Activated gamma-delta T cell treated with anti-CD3 and anti-CD28 coated beads, Interleukin-2, amount 50 U/mL, for 16 hours (primary cell): ENCODE data around the gene MCUB.
"Not testable (repeated sequence)": the region's sequence is repeated elsewhere in the genome, so short reads cannot be mapped to it uniquely, and the experiment has no call there.

Experiments
- DNase-seq: peaks from one replicate; pipeline ENCODE4 v3.0.0-alpha.2; 2020; ENCODE audit warnings: low read depth

The MCUB gene

DNA sequence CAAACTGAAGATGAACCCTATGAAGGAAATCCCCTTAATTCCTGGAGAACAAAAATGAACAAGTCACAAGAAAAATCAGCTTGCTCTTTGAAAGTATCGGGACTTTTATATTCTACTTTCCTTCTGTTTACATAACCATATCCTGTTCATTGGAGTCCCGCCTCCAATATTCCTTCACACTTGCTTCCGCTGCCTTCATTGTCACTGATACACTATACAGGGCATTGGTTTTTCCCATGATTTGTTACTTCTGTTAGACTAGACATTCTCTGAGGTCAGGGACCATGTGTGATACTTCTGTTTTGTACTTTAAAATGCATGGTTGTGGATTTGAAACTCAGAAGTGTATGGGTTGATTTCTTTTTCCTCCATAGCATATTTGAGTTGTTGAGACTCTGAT is 18.8 kb downstream of the MCUB start:
- no peak for DNase-seq

DNA sequence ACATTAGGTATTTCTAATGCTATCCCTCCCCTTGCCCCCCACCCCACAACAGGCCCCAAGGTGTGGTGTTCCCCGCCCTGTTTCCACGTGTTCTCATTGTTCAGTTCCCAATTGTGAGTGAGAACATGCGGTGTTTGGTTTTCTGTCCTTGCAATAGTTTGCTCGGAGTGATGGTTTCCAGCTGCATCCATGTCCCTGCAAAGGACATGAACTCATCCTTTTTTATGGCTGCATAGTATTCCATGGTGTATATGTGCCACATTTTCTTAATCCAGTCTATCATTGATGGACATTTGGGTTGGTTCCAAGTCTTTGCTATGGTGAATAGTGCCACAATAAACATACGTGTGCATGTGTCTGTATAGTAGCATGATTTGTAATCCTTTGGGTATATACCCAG is 20.0 kb downstream of the MCUB start:
- not testable (repeated sequence) for DNase-seq

DNA sequence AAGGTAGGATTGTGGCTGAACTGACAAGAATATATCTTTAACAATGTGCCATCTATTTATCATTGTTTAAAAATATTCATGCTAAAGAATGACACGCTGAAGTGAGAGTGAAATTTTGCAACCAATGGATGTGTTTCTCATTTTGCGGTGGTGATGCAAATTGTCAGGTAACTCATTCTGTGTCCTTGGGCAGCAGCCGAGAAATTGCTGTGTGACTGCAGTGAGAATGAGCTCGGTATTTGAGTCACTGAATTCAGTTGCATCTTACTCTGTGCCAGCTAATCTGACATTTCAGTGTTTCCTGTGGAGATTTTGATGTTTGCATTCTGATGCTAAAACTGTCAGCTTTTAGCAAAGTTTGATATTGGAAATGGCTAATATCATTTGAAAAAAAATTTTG is 28.1 kb downstream of the MCUB start:
- DNase-seq, result peak; percentile 11

DNA sequence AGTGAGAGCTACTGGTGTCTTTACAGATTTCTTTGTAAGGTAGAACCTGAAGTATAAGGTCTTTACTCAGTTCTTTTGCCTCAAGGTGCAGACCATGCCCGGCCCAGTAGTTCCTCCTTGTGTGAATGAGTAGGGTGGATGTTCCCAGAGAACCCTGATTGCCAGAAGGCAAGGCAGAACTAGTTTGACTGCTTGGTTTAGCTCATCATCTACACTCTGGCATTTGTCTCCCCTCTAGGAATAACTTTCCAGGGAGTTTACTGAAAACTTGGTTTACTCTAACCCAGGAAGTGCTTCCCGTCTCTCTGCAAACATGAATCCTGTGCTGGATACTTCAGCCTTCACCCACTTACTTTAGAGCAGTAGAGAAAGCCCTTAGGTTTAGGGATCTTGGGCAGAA is 29.1 kb downstream of the MCUB start:
- DNase-seq, result no peak

DNA sequence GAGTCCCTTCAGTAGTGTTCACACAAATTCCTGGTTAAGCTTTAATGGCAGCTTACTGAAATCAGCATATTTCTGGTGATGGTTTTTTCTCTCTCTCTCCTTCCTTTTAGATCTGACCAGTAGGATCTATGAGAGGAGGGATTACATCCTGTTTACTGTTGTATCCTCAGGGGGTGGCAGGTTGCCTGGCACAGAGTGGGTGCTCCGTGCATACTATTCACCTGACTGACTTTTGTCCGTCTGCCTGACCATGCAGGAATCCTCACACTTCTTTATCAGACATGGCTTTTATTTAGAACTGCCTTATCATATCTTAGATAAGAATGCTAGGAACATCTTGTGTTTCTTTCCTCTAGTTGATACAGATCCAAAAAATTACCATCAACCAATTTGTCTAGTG is 29.6 kb downstream of the MCUB start:
- DNase-seq, result no peak

DNA sequence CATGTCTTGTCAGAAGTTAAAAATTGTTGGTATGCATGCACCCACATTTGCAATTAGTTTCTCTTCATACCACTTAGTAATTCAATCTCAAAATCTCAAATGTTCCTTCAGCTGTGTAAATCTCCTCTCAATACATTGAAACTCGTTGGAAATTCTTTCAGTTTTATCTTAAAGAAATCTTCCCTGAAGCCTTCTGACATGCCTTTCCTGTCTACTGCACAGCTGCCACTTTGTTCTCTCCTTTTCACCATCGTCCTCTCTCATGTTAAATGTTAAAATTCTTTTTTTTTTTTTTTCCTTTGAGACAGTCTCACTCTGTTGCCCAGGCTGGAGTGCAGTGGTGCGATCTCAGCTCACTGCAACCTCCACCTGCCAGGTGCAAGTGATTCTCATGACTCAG is 30.9 kb downstream of the MCUB start:
- DNase-seq, result no peak

DNA sequence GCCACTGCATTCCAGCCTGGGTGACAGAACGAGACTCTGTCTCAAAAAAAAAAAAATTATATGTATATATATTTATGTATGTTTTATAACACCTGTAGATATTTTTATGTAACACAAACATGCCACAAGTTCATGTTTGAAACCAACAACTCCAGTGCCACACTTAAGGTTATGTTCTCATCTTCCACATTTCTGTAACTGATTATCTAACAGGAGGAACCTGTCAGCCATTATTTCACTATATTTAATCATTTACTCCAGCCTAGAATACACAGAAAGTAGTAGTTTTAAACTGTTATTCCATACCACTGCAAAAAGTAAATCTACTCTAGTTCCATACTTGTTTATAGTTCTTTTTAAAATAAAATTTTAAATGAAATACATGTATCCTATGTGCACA is 32.3 kb downstream of the MCUB start:
- no peak for DNase-seq

DNA sequence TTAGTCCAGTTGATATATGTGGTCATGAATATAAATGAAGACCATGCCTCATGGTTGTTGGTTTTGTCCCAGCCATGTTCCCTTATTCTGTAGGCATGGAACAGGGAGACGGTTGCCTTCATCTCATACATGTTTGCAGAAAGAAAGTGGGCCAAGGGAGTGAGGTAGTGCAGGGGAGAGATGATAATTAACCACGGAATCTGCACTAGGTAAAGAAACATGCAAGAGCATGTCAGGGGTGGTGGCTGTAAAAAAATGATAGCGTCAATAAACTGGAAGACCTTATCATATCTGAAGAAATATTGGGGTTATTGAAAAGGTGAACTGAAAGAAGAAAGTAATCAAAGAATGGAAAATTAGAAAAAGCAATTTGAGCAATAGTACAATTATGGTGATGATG is 35.1 kb downstream of the MCUB start:
- DNase-seq, result not testable (repeated sequence)

DNA sequence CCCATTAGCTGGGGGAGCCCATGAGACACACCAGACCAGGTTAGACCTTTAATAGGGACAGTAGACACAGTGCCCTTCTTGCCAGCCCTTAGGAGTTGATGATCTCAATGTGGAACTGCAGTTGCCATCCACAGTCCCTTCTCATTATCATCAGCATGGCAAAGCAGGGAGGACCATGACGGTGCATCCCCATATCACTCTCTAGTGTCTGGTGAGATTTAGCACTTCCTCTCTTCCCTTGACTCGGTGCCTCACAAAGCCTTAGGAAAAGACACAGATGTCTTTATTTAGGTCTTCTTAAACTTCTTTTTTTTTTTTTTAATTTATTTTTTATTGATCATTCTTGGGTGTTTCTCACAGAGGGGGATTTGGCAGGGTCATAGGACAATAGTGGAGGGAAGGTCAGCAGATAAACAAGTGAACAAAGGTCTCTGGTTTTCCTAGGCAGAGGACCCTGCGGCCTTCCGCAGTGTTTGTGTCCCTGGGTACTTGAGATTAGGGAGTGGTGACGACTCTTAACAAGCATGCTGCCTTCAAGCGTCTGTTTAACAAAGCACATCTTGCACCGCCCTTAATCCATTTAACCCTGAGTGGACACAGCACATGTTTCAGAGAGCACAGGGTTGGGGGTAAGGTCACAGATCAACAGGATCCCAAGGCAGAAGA is 36.5 kb downstream of the MCUB start:
- not testable (repeated sequence) for DNase-seq

DNA sequence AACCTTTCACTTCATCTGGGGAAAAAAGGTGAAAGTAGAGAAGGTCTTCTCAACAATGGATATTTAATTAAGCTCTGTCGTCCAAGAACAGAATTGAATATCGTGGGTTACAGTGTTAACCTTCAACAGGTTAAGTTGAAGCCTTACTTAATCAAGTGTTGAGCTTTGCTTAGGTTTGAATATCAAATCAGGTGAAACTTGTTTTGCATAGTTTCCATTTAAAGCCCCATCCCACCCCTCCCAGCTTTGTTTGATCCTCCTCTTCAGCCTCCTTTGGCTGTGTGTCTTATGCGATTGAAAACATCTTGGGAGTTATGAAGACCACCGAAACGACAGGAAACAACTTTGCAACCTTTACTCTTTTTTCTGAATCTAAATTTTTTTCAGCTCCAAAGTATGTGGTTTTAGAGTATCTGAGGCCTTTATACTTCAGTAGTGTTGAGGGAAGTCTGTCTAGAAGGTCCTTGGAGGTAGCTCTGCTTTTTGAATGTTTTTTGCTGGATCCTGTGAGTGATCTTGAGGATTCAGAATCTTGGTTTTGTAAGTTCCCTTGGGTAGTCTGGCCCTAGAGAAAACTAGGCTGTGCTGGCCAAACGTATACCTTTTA is 39.1 kb downstream of the MCUB start:
- no peak for DNase-seq

DNA sequence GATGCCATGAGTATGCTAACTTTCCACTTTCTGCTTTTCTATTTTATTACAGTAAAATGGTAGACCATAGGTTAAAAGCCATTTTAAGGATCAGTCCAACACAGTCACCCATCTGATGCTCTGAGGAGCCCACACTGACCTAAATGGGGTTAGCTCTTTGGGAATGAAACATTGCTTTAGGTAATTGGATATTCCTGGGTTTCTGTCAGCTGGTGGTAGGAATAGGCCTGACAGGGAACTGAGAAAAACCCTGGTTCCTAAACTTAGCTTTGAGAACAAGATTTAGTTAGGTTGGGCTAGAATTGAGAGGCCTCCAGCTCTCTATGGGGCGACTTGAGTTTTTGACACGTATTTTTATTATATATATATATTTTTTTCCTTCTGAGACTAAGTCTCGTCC is 40.4 kb downstream of the MCUB start:
- no peak for DNase-seq

DNA sequence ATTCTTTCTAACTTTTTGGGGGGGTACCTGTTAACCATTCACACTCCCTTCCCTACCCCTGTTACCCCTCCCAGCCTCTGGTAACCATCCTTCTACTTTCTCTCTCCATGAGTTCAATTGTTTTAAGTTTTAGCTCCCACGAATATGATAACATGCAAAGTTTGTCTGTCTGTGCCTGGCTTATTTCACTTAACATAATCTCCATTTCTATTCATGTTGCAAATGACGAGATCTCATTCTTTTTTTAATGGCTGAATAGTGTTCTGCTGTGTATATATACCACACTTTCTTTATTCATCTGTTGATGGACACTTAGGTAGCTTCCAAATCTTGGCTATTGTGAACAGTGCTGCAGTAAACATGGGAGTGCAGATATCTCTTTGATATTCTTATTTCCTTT is 41.3 kb downstream of the MCUB start:
- DNase-seq, result no peak

DNA sequence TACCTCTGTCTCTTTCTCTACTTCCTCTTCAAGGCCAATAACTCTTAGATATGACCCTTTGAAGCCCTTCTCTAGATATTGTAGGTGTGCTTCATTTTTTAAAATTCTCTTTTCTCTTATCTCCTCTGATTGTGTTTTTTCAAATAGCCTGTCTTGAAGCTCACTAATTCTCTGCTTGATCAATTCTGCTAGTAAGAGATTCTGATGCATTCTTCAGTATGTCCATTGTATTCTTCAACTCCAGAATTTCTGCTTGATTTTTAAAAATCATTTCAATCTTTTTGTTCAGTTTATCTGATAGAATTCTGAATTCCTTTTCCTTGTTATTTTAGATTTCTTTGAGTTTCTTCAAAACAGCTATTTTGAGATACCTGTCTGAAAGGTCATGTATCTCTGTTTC is 47.9 kb downstream of the MCUB start:
- no peak for DNase-seq

DNA sequence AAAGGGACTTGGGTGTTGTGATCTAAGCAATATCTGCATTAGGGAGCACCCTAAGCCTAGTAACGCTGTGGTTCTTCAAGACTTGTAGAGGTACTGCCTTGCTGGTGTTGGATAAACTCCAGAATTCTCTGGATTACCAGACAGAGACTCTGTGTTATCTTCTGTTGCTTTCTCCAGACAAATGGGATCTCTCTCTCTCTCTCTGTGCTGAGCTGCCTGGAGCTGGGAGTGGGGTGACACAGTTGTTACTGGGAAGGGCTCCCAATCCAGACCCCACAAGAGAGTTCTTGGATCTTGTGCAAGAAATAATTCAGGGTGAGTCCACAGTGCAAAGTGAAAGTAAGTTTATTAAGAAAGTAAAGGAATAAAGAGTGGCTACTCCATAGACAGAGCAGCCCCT is 48.8 kb downstream of the MCUB start:
- DNase-seq, result no peak

DNA sequence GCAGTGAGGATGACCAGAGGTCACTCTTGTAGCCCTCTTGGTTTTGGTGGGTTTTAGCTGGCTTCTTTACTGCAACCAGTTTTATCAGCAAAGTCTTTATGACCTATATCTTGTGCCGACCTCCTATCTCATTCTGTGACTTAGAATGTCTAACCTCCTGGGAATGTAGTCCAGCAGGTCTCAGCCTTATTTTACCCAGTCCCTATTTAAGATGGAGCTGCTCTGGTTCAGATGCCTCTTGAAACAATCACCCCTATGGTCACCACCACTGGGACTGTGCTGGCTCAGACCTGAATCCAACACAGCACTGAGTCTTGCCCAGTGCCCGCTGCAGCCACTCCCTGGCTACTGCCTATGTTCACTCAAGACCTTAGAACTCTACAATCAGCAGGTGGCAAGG is 49.4 kb downstream of the MCUB start:
- DNase-seq, result no peak

DNA sequence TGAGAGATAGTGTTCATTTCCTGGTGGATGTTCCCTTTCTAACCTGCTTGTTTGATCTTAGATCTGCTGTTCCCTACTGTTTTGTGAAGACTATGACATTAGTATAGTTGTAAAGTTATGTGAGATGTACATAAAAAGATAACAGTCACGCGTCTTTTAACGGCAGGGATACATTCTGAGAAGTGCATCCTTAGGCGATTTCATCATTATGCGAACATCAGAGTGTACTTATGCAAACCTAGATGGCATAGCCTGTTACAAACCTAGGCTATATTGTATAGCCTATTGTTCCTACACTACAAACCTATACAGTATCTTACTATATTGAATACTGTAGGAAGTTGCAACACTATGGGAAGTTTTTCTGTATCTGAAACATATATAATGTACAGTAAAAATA is 50.4 kb downstream of the MCUB start:
- no peak for DNase-seq

DNA sequence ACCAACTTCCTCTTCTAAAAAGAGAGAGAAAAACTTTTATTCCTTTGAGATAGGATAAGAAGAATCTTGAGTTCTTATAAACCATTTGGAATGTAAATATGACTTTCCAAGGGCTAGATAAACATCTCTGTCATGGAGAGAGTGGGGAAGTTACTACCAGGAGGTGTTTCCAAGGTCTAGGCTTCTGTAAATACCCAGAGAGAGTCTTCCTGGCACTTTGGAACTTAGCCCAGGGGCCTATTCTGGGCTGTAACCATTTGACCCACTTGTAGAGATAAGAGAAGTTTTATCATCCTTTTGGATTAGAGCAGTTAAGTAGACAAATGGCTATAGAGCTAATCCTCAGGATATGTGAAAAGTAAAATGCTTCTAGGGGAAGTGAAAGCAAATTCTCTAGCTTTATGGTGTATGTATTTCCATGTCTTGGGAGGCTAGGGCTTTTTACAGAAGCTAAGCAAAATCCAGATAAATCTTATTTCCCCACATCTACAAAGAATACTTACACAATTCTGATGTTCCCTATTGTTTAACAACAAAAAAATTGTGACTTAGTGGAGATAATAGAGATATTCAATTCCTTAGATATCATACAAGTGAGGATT is 51.1 kb downstream of the MCUB start:
- no peak for DNase-seq

DNA sequence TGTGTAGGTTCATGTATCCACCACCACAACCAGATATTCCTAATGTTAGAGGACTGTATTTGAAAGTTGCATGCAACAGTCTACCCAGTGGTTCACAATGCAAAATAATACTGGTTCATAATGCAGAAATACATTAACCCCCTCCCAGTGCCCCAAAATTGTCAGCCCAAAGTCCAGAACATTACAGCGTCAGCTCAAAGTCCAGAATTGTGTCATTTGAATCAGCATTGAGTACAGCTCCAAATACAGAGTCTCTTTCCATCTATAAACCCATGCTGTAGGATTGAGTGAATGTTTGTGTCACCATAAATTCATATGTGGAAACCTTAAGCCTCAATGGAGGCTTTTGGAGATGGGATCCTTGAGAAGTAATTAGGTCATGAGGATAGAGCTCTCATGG is 54.0 kb downstream of the MCUB start:
- DNase-seq, result no peak

DNA sequence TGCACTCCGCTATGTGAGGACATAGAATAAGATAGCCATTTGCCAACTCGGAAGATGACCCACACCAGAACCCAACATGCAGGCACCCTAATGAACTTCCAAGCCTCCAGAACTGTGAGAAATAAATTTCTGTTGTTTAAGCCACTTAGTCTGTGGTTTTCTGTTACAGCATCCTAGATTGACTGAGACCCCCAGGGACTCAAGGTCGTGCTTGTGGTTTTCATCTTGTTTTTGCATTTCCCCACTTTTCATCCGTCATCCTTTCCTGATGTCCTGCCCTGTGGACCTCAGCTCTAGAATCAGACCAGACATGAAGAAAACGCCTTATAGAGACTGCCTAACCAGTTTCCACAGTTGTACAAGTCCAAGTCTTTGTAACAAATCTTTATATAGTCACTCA is 54.4 kb downstream of the MCUB start:
- DNase-seq, result no peak

DNA sequence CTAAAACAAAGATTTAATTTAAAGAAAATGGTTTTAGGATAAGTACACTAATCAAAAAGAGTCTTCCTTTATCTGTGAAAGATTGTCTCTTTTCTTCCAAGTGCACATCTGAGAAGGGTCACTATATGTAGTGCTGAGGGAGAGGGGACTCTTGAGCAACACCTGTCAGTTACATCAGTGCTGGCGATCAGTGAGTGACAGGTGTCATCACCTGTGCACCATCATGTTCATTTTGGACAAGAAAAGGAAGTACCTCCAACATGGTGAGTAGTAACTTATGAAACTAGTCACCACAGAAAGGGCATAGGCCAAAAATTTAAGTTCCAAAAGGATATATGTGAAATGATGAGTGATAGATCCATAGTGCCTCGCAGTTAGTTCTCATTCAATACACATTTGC is 55.7 kb downstream of the MCUB start:
- DNase-seq, result no peak

DNA sequence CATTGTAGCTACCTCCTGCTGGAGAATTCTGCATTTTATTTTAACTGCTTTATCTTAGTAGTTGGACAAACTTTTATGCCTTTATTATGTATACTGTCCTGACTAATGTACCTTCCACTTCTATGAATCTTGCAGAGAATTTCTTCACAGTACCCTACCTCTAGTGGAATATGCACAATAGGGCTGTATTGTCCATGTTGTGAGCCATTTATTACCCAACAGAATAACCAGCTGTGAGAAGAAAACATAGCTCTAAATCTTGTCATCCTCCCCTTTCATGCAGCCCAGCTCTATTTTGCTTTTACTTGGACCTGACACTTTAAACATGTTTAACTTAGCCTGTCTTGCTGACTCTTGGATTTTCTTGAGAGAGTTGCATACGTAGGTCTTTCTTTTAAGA is 56.2 kb downstream of the MCUB start:
- DNase-seq, result no peak

DNA sequence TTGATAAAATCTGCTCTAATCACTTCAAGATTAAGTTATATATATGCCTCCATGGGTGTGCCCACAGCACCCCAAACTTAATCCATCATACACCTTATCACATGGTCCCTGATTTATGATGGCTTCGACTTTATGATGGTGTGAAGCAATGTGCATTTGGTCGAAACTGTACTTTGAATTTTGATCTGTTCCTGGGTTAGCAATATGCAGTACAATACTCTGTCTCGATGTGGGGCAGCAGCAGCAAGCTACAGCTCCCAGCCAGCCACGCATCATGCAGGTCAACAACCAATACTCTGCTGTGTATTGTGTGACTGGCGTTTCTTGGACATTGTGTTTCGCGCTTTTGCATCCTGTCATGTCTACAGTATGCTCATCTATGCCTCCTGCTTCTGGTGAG is 62.6 kb downstream of the MCUB start:
- DNase-seq, result no peak

DNA sequence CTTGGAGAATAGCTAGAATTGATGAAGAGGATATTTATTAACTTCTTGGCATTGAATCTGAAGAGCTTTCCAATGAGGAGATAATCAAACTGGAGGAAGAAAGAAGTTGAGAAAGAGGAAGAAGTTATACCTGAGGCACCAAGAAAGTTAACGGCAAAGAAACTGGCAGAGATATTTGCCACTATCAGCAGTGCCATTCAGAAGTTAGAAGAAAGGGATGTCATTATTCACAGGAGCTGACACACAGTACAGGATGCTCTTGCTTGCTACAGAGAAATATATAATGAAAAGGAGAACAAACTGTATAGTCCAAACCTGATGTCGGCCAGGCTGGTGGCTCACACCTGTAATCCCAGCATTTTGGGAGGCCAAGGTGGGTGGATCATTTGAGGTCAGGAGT is 64.5 kb downstream of the MCUB start:
- DNase-seq, result no peak

DNA sequence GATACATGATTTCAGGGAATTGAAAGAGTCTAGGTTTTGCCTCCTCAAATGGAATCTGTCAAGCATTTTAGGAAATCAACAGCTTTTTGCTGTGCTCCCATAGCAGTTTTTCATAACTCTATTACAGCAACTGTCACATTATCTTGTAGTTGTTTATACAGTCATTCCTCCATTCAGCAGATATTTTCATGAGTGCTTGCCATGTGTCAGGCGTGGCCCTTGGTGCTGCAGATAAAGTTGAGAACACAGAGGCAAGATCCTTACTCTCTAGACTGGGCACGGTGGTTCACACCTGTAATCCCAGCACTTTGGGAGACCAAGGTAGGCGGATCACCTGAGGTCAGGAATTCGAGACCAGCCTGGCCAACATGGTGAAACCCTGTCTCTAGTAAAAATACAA is 67.3 kb downstream of the MCUB start:
- no peak for DNase-seq
